HFF-Myc (cell line): ENCODE results near the gene ACTG1.

Source experiments
- DNase-seq: peaks from one replicate; pipeline ENCODE4 v3.0.0-alpha.2; 2011; ENCODE audit warnings: low read depth; ENCODE audit errors: extremely low read depth
- H3K4me3 ChIP-seq: replicated peaks from 2 replicates; pipeline ENCODE4 v1.5.1; 2011; ENCODE audit warnings: low read depth, mild to moderate bottlenecking, control low read depth, low read length
- CTCF ChIP-seq: IDR thresholded peaks from 2 replicates; pipeline ENCODE4 v1.5.1; 2012; ENCODE audit warnings: mild to moderate bottlenecking, low read depth, low read length, control low read depth; ENCODE audit errors: missing control alignments

ACTG1 gene

GRCh38 chr17:81480140-81481072 lies 32.2 kb downstream of the ACTG1 start:
- no peak for TF ChIP-seq CTCF
- DNase-seq = no peak
- H3K4me3 ChIP-seq = no peak overlapping the region

- no peak for TF ChIP-seq CTCF
- no peak for DNase-seq
Observed at GRCh38 chr17:81479175-81480071, 33.2 kb downstream of the ACTG1 start.

GRCh38 chr17:81478119-81478518 lies 34.5 kb downstream of the ACTG1 start:
- H3K4me3 ChIP-seq = no peak overlapping the region
- DNase-seq = no peak
- TF ChIP-seq CTCF = no peak

More at GRCh38 chr17:81479175-81480071, 33.2 kb downstream of the ACTG1 start:
- H3K4me3 ChIP-seq = no peak overlapping the region

- TF ChIP-seq CTCF = no peak
- no peak overlapping the region for H3K4me3 ChIP-seq
- no peak for DNase-seq
Observed at GRCh38 chr17:81477173-81477572, 35.4 kb downstream of the ACTG1 start.

GRCh38 chr17:81476635-81477034 lies 36.0 kb downstream of the ACTG1 start:
- no peak for TF ChIP-seq CTCF
- no peak for DNase-seq
- no peak overlapping the region for H3K4me3 ChIP-seq

GRCh38 chr17:81476097-81476496 lies 36.5 kb downstream of the ACTG1 start:
- H3K4me3 ChIP-seq = no peak overlapping the region
- TF ChIP-seq CTCF = no peak
- no peak for DNase-seq
